Activated T-helper 1 cell treated with anti-CD3 and anti-CD28 coated beads, Interleukin-12 subunit alpha, Interleukin-12 subunit beta, Interleukin-2, Interleukin-4 antibody, amounts not matched to agents 30 ng/mL and 10 ng/mL and 1 ng/mL, durations not matched to agents 14 hours and 24 hours and 36 hours (primary cell): Measurements from ENCODE around the gene ST14. TPM values are rescaled to one million over a fixed set of nuclear protein-coding genes. Genes with fewer than 3 reads are reported as not detected.
"Not testable (repeated sequence)": the region's sequence is repeated elsewhere in the genome, so short reads cannot be mapped to it uniquely, and the experiment has no call there.

Experiments used
- DNase-seq: peaks from one replicate; pipeline ENCODE4 v3.0.0; 2021; ENCODE audit warnings: low spot score
- H3K27ac Mint-ChIP-seq: one replicate; pipeline ENCODE4 v1.8.0; 2021; ENCODE audit warnings: mild to moderate bottlenecking, mixed read lengths
- H3K27me3 Mint-ChIP-seq: one replicate; pipeline ENCODE4 v1.8.0; 2022; ENCODE audit warnings: mild to moderate bottlenecking, moderate library complexity, mixed read lengths; ENCODE audit not compliant: insufficient read depth
- H3K36me3 Mint-ChIP-seq: one replicate; pipeline ENCODE4 v1.8.0; 2021; ENCODE audit warnings: low read depth, mixed read lengths
- H3K4me1 Mint-ChIP-seq: one replicate; pipeline ENCODE4 v1.8.0; 2021; ENCODE audit warnings: low read depth, mixed read lengths
- H3K4me3 Mint-ChIP-seq: one replicate; pipeline ENCODE4 v1.8.0; 2021; ENCODE audit warnings: mild to moderate bottlenecking, moderate library complexity, mixed read lengths
- H3K9me3 Mint-ChIP-seq: one replicate; pipeline ENCODE4 v1.8.0; 2021; ENCODE audit warnings: mixed read lengths
- intact Hi-C: fragments of 100-400 bp; cut with micrococcal nuclease; formaldehyde crosslinking; loops from one replicate; pipeline ENCODE4 v1.15.1; 2024
- total RNA-seq: library from RNA; stranded (reverse); gene quantifications from 2 replicates; pipeline ENCODE4 v1.2.3, GENCODE V29; 2022

Gene ST14
- total RNA-seq, 1 donor from 2014 or later = not detected

GRCh38 chr11:130160498-130161155 lies 1.0 kb downstream of the ST14 start:
- Mint-ChIP-seq H3K27me3 (peaks cover 59% of the 10 kb centered on the region), H3K36me3 (no peaks in the 10 kb centered on the region), H3K4me3 (peak overlapping the region; percentile 52)

GRCh38 chr11:130161441-130162145 lies 2.0 kb downstream of the ST14 start:
- no peaks in the 10 kb centered on the region for H3K4me1 Mint-ChIP-seq
- H3K9me3 Mint-ChIP-seq = no peaks in the 10 kb centered on the region
- peaks cover 62% of the 10 kb centered on the region for H3K27me3 Mint-ChIP-seq
- H3K4me3 Mint-ChIP-seq = no peak overlapping the region
- H3K36me3 Mint-ChIP-seq = no peaks in the 10 kb centered on the region
- no peak overlapping the region for H3K27ac Mint-ChIP-seq
- intact Hi-C loops = no loop called here
- no peak for DNase-seq

More at GRCh38 chr11:130160498-130161155, 1.0 kb downstream of the ST14 start:
- H3K27ac Mint-ChIP-seq = no peak overlapping the region
- no peak for DNase-seq
- H3K4me1 Mint-ChIP-seq = no peaks in the 10 kb centered on the region
- H3K9me3 Mint-ChIP-seq = no peaks in the 10 kb centered on the region
- intact Hi-C loops = no loop called here

GRCh38 chr11:130162733-130163132 lies 3.2 kb downstream of the ST14 start:
- H3K27me3 Mint-ChIP-seq = peaks cover 62% of the 10 kb centered on the region
- no peak for DNase-seq
- H3K9me3 Mint-ChIP-seq = no peaks in the 10 kb centered on the region
- no peaks in the 10 kb centered on the region for H3K4me1 Mint-ChIP-seq
- intact Hi-C loops = no loop called here
- H3K27ac Mint-ChIP-seq = no peak overlapping the region
- no peak overlapping the region for H3K4me3 Mint-ChIP-seq
- H3K36me3 Mint-ChIP-seq = no peaks in the 10 kb centered on the region

- intact Hi-C loops = no loop called here
- no peaks in the 10 kb centered on the region for H3K36me3 Mint-ChIP-seq
- H3K4me1 Mint-ChIP-seq = no peaks in the 10 kb centered on the region
- no peak for DNase-seq
- H3K9me3 Mint-ChIP-seq = no peaks in the 10 kb centered on the region
- H3K27me3 Mint-ChIP-seq = peaks cover 57% of the 10 kb centered on the region
- no peak overlapping the region for H3K27ac Mint-ChIP-seq
- H3K4me3 Mint-ChIP-seq = no peak overlapping the region
These were observed 4.0 kb downstream of the ST14 start for GRCh38 chr11:130163346-130164220.

GRCh38 chr11:130164221-130164570 lies 4.6 kb downstream of the ST14 start:
- no peaks in the 10 kb centered on the region for H3K4me1 Mint-ChIP-seq
- no peaks in the 10 kb centered on the region for H3K9me3 Mint-ChIP-seq
- no peak overlapping the region for H3K27ac Mint-ChIP-seq
- H3K36me3 Mint-ChIP-seq = no peaks in the 10 kb centered on the region
- DNase-seq = no peak
- peaks cover 51% of the 10 kb centered on the region for H3K27me3 Mint-ChIP-seq
- intact Hi-C loops = no loop called here
- no peak overlapping the region for H3K4me3 Mint-ChIP-seq

GRCh38 chr11:130165601-130166456 lies 6.2 kb downstream of the ST14 start:
- DNase-seq = no peak
- H3K9me3 Mint-ChIP-seq = no peaks in the 10 kb centered on the region
- H3K27me3 Mint-ChIP-seq = peaks cover 41% of the 10 kb centered on the region
- H3K4me1 Mint-ChIP-seq = no peaks in the 10 kb centered on the region
- no peaks in the 10 kb centered on the region for H3K36me3 Mint-ChIP-seq
- H3K4me3 Mint-ChIP-seq = no peak overlapping the region
- intact Hi-C loops = no loop called here
- H3K27ac Mint-ChIP-seq = no peak overlapping the region

- Mint-ChIP-seq H3K4me3 (no peak overlapping the region), H3K36me3 (no peaks in the 10 kb centered on the region), H3K9me3 (no peaks in the 10 kb centered on the region), H3K4me1 (no peaks in the 10 kb centered on the region), H3K27ac (no peak overlapping the region), H3K27me3 (peaks cover 38% of the 10 kb centered on the region)
- no peak for DNase-seq
- intact Hi-C loops = no loop called here
These were observed 6.8 kb downstream of the ST14 start for GRCh38 chr11:130166457-130166784.

GRCh38 chr11:130167146-130167545 lies 7.6 kb downstream of the ST14 start:
- Mint-ChIP-seq H3K9me3 (no peaks in the 10 kb centered on the region), H3K27ac (no peak overlapping the region), H3K36me3 (no peaks in the 10 kb centered on the region), H3K4me3 (no peak overlapping the region), H3K4me1 (no peaks in the 10 kb centered on the region), H3K27me3 (peaks cover 31% of the 10 kb centered on the region)
- DNase-seq = no peak
- intact Hi-C loops = no loop called here

- intact Hi-C loops = no loop called here
- H3K4me3 Mint-ChIP-seq = no peak overlapping the region
- H3K27ac Mint-ChIP-seq = no peak overlapping the region
- H3K9me3 Mint-ChIP-seq = no peaks in the 10 kb centered on the region
- no peaks in the 10 kb centered on the region for H3K36me3 Mint-ChIP-seq
- H3K4me1 Mint-ChIP-seq = no peaks in the 10 kb centered on the region
- H3K27me3 Mint-ChIP-seq = peaks cover 23% of the 10 kb centered on the region
- DNase-seq = no peak
These were observed 8.5 kb downstream of the ST14 start for GRCh38 chr11:130168105-130168504.

- Mint-ChIP-seq H3K4me3 (no peak overlapping the region), H3K4me1 (no peaks in the 10 kb centered on the region), H3K27me3 (peaks cover 15% of the 10 kb centered on the region), H3K27ac (no peak overlapping the region), H3K36me3 (no peaks in the 10 kb centered on the region), H3K9me3 (peaks cover 9% of the 10 kb centered on the region)
- intact Hi-C loops = no loop called here
- no peak for DNase-seq
These were observed 10.8 kb downstream of the ST14 start for GRCh38 chr11:130170345-130170744.

GRCh38 chr11:130171534-130171933 lies 12.0 kb downstream of the ST14 start:
- Mint-ChIP-seq H3K4me1 (no peaks in the 10 kb centered on the region), H3K36me3 (no peaks in the 10 kb centered on the region), H3K27me3 (peaks cover 9% of the 10 kb centered on the region), H3K4me3 (no peak overlapping the region), H3K27ac (no peak overlapping the region), H3K9me3 (peaks cover 9% of the 10 kb centered on the region)
- no peak for DNase-seq
- intact Hi-C loops = no loop called here

- H3K27ac Mint-ChIP-seq, DNase-seq, H3K4me1 Mint-ChIP-seq, H3K4me3 Mint-ChIP-seq, H3K36me3 Mint-ChIP-seq, intact Hi-C loops, H3K9me3 Mint-ChIP-seq, H3K27me3 Mint-ChIP-seq: not testable (repeated sequence)
These were observed 12.4 kb downstream of the ST14 start for GRCh38 chr11:130172001-130172400.
